HG03108 (cell line): ENCODE measurements around the gene DGKQ.

Experiments
- ATAC-seq: cut with Tn5 transposase; IDR thresholded peaks from one replicate; pipeline ENCODE4 v1.9.1; 2021; ENCODE audit warnings: moderate library complexity; ENCODE audit not compliant: unreplicated experiment

DGKQ gene

GRCh38 chr4:996997-997374, 23.6 kb upstream of the DGKQ start:
- ATAC-seq: no peak

GRCh38 chr4:996030-996996, 22.9 kb upstream of the DGKQ start:
- ATAC-seq: no peak

- ATAC-seq: no peak
These were observed 22.1 kb upstream of the DGKQ start for GRCh38 chr4:995311-996026.

- ATAC-seq: no peak
These were observed 20.0 kb upstream of the DGKQ start, which contains the start of gene SLC26A1 for GRCh38 chr4:993111-994029. TSS of gene SLC26A1 (minus strand) at chr4:993404. CDS start at chr4:991703, 1,701 bp downstream.

GRCh38 chr4:992297-993110, 19.1 kb upstream of the DGKQ start:
- no peak for ATAC-seq

GRCh38 chr4:991451-992296, 18.3 kb upstream of the DGKQ start:
- no peak for ATAC-seq

- no peak for ATAC-seq
These were observed 17.5 kb upstream of the DGKQ start for GRCh38 chr4:990746-991367.

- no peak for ATAC-seq
These were observed 16.5 kb upstream of the DGKQ start for GRCh38 chr4:989722-990471.

GRCh38 chr4:988726-989721, 15.7 kb upstream of the DGKQ start:
- ATAC-seq: no peak

GRCh38 chr4:987624-988513, 14.5 kb upstream of the DGKQ start:
- ATAC-seq: no peak

- ATAC-seq: peak; percentile 74
These were observed 13.7 kb upstream of the DGKQ start, which contains the start of gene IDUA for GRCh38 chr4:986879-987623. TSS of gene IDUA (plus strand) at chr4:987044. CDS start at chr4:987085, 41 bp downstream.

GRCh38 chr4:986428-986878, 13.1 kb upstream of the DGKQ start:
- ATAC-seq: no peak

- no peak for ATAC-seq
These were observed 11.9 kb upstream of the DGKQ start for GRCh38 chr4:985123-985830.

- no peak for ATAC-seq
These were observed 11.1 kb upstream of the DGKQ start for GRCh38 chr4:984336-985054.
